Astrocyte of the cerebellum (primary cell): ENCODE results near the gene RASA3.

ENCODE experiments used
- DNase-seq: peaks from one replicate; pipeline ENCODE4 v3.0.0-alpha.2; 2011; ENCODE audit warnings: low read depth
- H3K4me3 ChIP-seq: 2 replicates; pipeline ENCODE4 v1.5.1; 2011; ENCODE audit warnings: mild to moderate bottlenecking, low read depth, low read length, moderate library complexity
- CTCF ChIP-seq: IDR thresholded peaks from 2 replicates; pipeline ENCODE4 v1.5.1; 2012; ENCODE audit warnings: low read length, low read depth, moderate library complexity, mild to moderate bottlenecking; ENCODE audit errors: missing control alignments
- in situ Hi-C: cut with HindIII; loops from 2 replicates; pipeline ENCODE4 v1.10.0; 2017; ENCODE audit warnings: low sequenced_read_pairs

RASA3 gene

GRCh38 chr13:113969973-113970611, 162.3 kb downstream of the RASA3 start:
- in situ Hi-C loops: loop anchor here (5.0 kb wide), 1 partner anchor 87 kb away; no protein-coding TSS in a partner anchor
- DNase-seq: no peak
- no peak overlapping the region for H3K4me3 ChIP-seq
- TF ChIP-seq CTCF: no peak

GRCh38 chr13:113969311-113969972, 163.0 kb downstream of the RASA3 start:
- DNase-seq: no peak
- H3K4me3 ChIP-seq: no peak overlapping the region
- in situ Hi-C loops: no loop called here
- no peak for TF ChIP-seq CTCF

DNA sequence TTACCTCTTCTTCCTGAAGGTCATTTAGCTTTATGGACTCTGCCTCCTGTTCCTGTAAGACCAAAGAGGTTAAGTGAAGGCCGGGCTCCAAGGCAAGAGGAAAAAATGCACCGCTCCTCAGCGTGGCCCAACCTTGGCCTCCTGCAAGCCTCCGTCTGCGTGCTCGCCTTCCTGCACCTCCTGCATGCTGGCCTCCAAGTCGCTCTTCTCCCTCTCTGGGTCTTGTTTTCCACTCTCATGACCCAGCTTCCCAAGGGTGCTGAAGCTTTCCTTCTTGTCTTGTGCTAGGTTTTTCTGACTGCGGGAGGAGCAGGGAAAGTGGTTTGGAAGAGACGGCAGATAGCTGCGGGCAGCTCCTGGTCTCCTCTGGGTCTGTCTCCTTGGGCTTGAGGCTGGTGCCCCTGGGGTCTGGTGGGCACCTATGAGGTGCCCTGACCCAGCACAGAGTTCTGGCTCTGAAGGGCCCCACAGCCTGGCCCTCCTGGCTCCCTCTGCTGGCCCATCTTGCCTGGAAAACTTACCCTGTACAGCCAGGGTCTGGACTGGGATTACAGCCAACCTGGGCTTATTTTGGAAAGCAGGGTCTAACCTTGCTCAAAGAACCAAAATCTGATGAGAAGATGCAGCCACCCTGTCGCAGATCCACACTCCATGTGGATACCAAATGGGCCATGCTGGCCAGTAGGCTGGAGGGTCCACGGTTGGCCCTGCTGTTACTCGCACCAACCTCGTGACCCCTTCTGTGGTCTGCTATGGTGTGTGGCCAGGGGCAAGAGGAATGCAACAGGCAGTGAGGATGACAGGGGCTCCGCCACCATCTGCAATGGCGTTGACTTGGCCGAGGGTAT, 163.7 kb downstream of the RASA3 start:
- peak; percentile 19 for TF ChIP-seq CTCF
- DNase-seq: no peak
- H3K4me3 ChIP-seq: no peak overlapping the region
- in situ Hi-C loops: no loop called here

- TF ChIP-seq CTCF: no peak
- no peak for DNase-seq
- H3K4me3 ChIP-seq: no peak overlapping the region
- in situ Hi-C loops: no loop called here
Observed at GRCh38 chr13:113967729-113968462, 164.5 kb downstream of the RASA3 start.

GRCh38 chr13:113967206-113967720, 165.2 kb downstream of the RASA3 start:
- no peak for TF ChIP-seq CTCF
- in situ Hi-C loops: no loop called here
- DNase-seq: no peak
- no peak overlapping the region for H3K4me3 ChIP-seq
